IMR-90 (cell line): ENCODE measurements around the gene TTC16. TPM values are rescaled to one million over a fixed set of nuclear protein-coding genes. Genes with fewer than 3 reads are reported as not detected.
A peak's percentile ranks its signal among the peaks of the same experiment; 100 is the strongest.

Experiments used
- ATAC-seq: fragments of 200-7000 bp; cut with Tn5 transposase; 2 replicates; pipeline ENCODE4 v1.9.1; 2020; ENCODE audit warnings: low read depth, mild to moderate bottlenecking, moderate library complexity
- BruUV-seq: library from RNA; stranded (reverse); fragments of 400-500 nt; replicated peaks from 2 replicates; lab custom pipeline; 2021; lab: Mats Ljungman, UMichigan
- CTCF ChIA-PET: fragments of 300-600 bp; formaldehyde crosslinking; extraction: SDS; loops from one replicate; lab custom pipeline; 2021; ENCODE audit warnings: antibody characterized with exemption; lab: Yijun Ruan, JAX
- POLR2A ChIA-PET: fragments of 300-600 bp; sonication (Branson Sonifier 250); formaldehyde crosslinking; loops from one replicate; lab custom pipeline; 2022; ENCODE audit warnings: antibody characterized with exemption; ENCODE audit not compliant: unreplicated experiment; lab: Charles Lee
- DNase-seq: peaks from one replicate; pipeline ENCODE4 v3.0.0; 2013
- H2AFZ ChIP-seq: replicated peaks from 2 replicates; pipeline ENCODE3; 2013; ENCODE audit warnings: low read length, mild to moderate bottlenecking; ENCODE audit not compliant: poor library complexity
- H2AK5ac ChIP-seq: 2 replicates; pipeline ENCODE4 v1.6.1; 2013; ENCODE audit warnings: low read depth, low read length, inconsistent platforms
- H2AK9ac ChIP-seq: replicated peaks from 2 replicates; pipeline ENCODE3; 2013; ENCODE audit warnings: mild to moderate bottlenecking, low read depth, low read length, moderate library complexity; ENCODE audit not compliant: poor library complexity
- H2BK120ac ChIP-seq: 2 replicates; pipeline ENCODE4 v1.6.1; 2013; ENCODE audit warnings: low read depth, low read length, inconsistent platforms
- H2BK15ac ChIP-seq: 3 replicates; pipeline ENCODE4 v1.6.1; 2013; ENCODE audit warnings: low read depth, low read length, inconsistent platforms
- H2BK20ac ChIP-seq: 2 replicates; pipeline ENCODE4 v1.6.1; 2013; ENCODE audit warnings: low read depth, mild to moderate bottlenecking, inconsistent platforms, low read length, moderate library complexity
- H2BK5ac ChIP-seq: 2 replicates; pipeline ENCODE4 v1.6.1; 2013; ENCODE audit warnings: mild to moderate bottlenecking, low read depth, low read length, inconsistent platforms; ENCODE audit not compliant: poor library complexity, severe bottlenecking
- H3K14ac ChIP-seq: replicated peaks from 2 replicates; pipeline ENCODE4 v1.6.1; 2013; ENCODE audit warnings: low read depth, low read length, inconsistent platforms
- H3K18ac ChIP-seq: 2 replicates; pipeline ENCODE4 v1.6.1; 2013; ENCODE audit warnings: low read depth, low read length, control low read depth
- H3K23ac ChIP-seq: 2 replicates; pipeline ENCODE4 v1.6.1; 2013; ENCODE audit warnings: low read depth, low read length, inconsistent platforms
- H3K27ac ChIP-seq: 2 replicates; pipeline ENCODE4 v1.5.1; 2013; ENCODE audit warnings: mild to moderate bottlenecking, control low read depth, low read length; ENCODE audit not compliant: insufficient read depth
- H3K27me3 ChIP-seq: 2 replicates; pipeline ENCODE4 v1.6.1; 2013; ENCODE audit warnings: low read length; ENCODE audit not compliant: control insufficient read depth, insufficient read depth
- H3K36me3 ChIP-seq: 2 replicates; pipeline ENCODE4 v1.6.1; 2013; ENCODE audit warnings: low read length, mixed read lengths; ENCODE audit not compliant: control insufficient read depth, insufficient read depth
- H3K4ac ChIP-seq: 2 replicates; pipeline ENCODE4 v1.6.1; 2013; ENCODE audit warnings: low read depth, low read length, inconsistent platforms
- H3K4me1 ChIP-seq: 2 replicates; pipeline ENCODE4 v1.6.1; 2013; ENCODE audit warnings: low read length, mixed read lengths; ENCODE audit not compliant: control insufficient read depth, insufficient read depth
- H3K4me2 ChIP-seq: 2 replicates; pipeline ENCODE4 v1.6.1; 2013; ENCODE audit warnings: low read depth, mild to moderate bottlenecking, control low read depth, low read length, moderate library complexity
- H3K4me3 ChIP-seq: 2 replicates; pipeline ENCODE4 v1.5.1; 2013; ENCODE audit warnings: low read depth, mild to moderate bottlenecking, control low read depth, low read length, moderate library complexity; ENCODE audit not compliant: insufficient read depth
- H3K56ac ChIP-seq: 2 replicates; pipeline ENCODE4 v1.6.1; 2013; ENCODE audit warnings: low read length, inconsistent platforms; ENCODE audit not compliant: insufficient read depth; ENCODE audit errors: extremely low read depth
- H3K79me1 ChIP-seq, 2 experiments: 2 replicates each; pipeline ENCODE4 v1.6.1; 2013; ENCODE audit warnings: low read length in 2 of 2, inconsistent platforms in 1 of 2, low read depth in 1 of 2
- H3K9ac ChIP-seq: 2 replicates; pipeline ENCODE4 v1.6.1; 2013; ENCODE audit warnings: low read depth, low read length, control low read depth
- H3K9me1 ChIP-seq: 2 replicates; pipeline ENCODE4 v1.6.1; 2013; ENCODE audit warnings: low read length, inconsistent platforms; ENCODE audit not compliant: insufficient read depth
- H3K9me3 ChIP-seq: 2 replicates; pipeline ENCODE4 v1.6.1; 2013; ENCODE audit warnings: low read length; ENCODE audit not compliant: control insufficient read depth, insufficient read depth
- H4K20me1 ChIP-seq: 2 replicates; pipeline ENCODE4 v1.6.1; 2013; ENCODE audit warnings: low read length, inconsistent platforms; ENCODE audit not compliant: insufficient read depth
- H4K5ac ChIP-seq: 2 replicates; pipeline ENCODE4 v1.6.1; 2013; ENCODE audit warnings: mild to moderate bottlenecking, low read depth, low read length, control low read depth
- H4K8ac ChIP-seq, 2 experiments: 2 replicates each; pipeline ENCODE4 v1.6.1; 2013; ENCODE audit warnings: low read depth in 2 of 2, low read length in 2 of 2, control low read depth in 1 of 2, inconsistent platforms in 1 of 2
- H4K91ac ChIP-seq: 2 replicates; pipeline ENCODE4 v1.6.1; 2013; ENCODE audit warnings: low read depth, low read length, inconsistent platforms; ENCODE audit not compliant: insufficient read depth
- BHLHE40 ChIP-seq: fragments of 150-350 bp; IDR thresholded peaks from 2 replicates; pipeline ENCODE4 v1.6.1; 2016; ENCODE audit warnings: mild to moderate bottlenecking, low read depth, low read length
- CEBPB ChIP-seq: IDR thresholded peaks from 2 replicates; pipeline ENCODE4 v1.6.1; 2012; ENCODE audit warnings: low read depth, low read length, improper control_type of control experiment
- CHD1 ChIP-seq: IDR thresholded peaks from 2 replicates; pipeline ENCODE4 v1.6.1; 2012; ENCODE audit warnings: low read depth, low read length, improper control_type of control experiment
- FOS ChIP-seq: fragments of 150-350 bp; IDR thresholded peaks from 2 replicates; pipeline ENCODE4 v1.6.1; 2016; ENCODE audit warnings: low read depth, low read length
- MAFK ChIP-seq: IDR thresholded peaks from 2 replicates; pipeline ENCODE4 v1.6.1; 2012; ENCODE audit warnings: low read depth, low read length, improper control_type of control experiment
- MAZ ChIP-seq: IDR thresholded peaks from 2 replicates; pipeline ENCODE4 v1.6.1; 2012; ENCODE audit warnings: low read depth, mild to moderate bottlenecking, low read length, improper control_type of control experiment, moderate library complexity, borderline replicate concordance
- MXI1 ChIP-seq: IDR thresholded peaks from 2 replicates; pipeline ENCODE4 v1.6.1; 2012; ENCODE audit warnings: low read depth, mild to moderate bottlenecking, low read length, moderate library complexity, borderline replicate concordance
- NFE2L2 ChIP-seq: fragments of 150-350 bp; IDR thresholded peaks from 2 replicates; pipeline ENCODE4 v1.6.1; 2016; ENCODE audit warnings: low read depth, mild to moderate bottlenecking, low read length
- POLR2A ChIP-seq: IDR thresholded peaks from 2 replicates; pipeline ENCODE4 v1.6.1; 2012; ENCODE audit warnings: mild to moderate bottlenecking, low read depth, low read length
- RAD21 ChIP-seq: IDR thresholded peaks from 2 replicates; pipeline ENCODE4 v1.6.1; 2012; ENCODE audit warnings: low read length, improper control_type of control experiment
- RCOR1 ChIP-seq: IDR thresholded peaks from 2 replicates; pipeline ENCODE4 v1.6.1; 2012; ENCODE audit warnings: mild to moderate bottlenecking, low read length, improper control_type of control experiment; ENCODE audit not compliant: insufficient replicate concordance
- RFX5 ChIP-seq: IDR thresholded peaks from 2 replicates; pipeline ENCODE4 v1.8.0; 2012; ENCODE audit warnings: low read depth, mild to moderate bottlenecking, low read length, moderate library complexity
- SMC3 ChIP-seq: fragments of 150-350 bp; IDR thresholded peaks from 2 replicates; pipeline ENCODE4 v1.6.1; 2016; ENCODE audit warnings: low read depth, mild to moderate bottlenecking, antibody characterized with exemption, low read length, moderate library complexity
- whole genome bisulfite sequencing, 2 experiments: methylation state at CpG; one replicate each; pipeline versions ENCODE4 v1.1.5 to v1.1.7; 2013; ENCODE audit warnings: missing lambda C conversion rate in 2 of 2; ENCODE audit not compliant: insufficient read length in 1 of 2; ENCODE audit errors: extremely low coverage in 2 of 2; 5-methylcytosine and 5-hydroxymethylcytosine counted together
- dilution Hi-C: fragments of 300-500 bp; cut with HindIII; formaldehyde crosslinking; loops from one replicate; pipeline ENCODE4 v1.14.3; 2018; ENCODE audit warnings: low sequenced_read_pairs; ENCODE audit not compliant: unreplicated experiment
- in situ Hi-C: fragments of 300-500 bp; cut with MboI; formaldehyde crosslinking; loops from 3 replicates; pipeline ENCODE4 v1.14.3; 2019; ENCODE audit warnings: low sequenced_read_pairs, inconsistent platforms, mixed read lengths
- intact Hi-C: fragments of 100-400 bp; cut with micrococcal nuclease; formaldehyde crosslinking; loops from 2 replicates; pipeline ENCODE4 v1.10.0; 2022
- polyA plus RNA-seq, 3 experiments: library from polyadenylated mRNA; depleted of rRNA; stranded (reverse); fragments of >200 nt; gene quantifications; 2 replicates each; pipeline ENCODE4 v1.2.3, GENCODE V29; 2012; ENCODE audit warnings: low replicate concordance in 1 of 3
- total RNA-seq: library from RNA; depleted of rRNA; stranded (reverse); fragments of >200 nt; gene quantifications from 2 replicates; pipeline ENCODE4 v1.2.3, GENCODE V29; 2012
- TF ChIP-seq, protein P1 (sequence below): fragments of 150-350 bp; IDR thresholded peaks from 2 replicates; pipeline ENCODE4 v1.6.1; 2017; ENCODE audit warnings: mild to moderate bottlenecking, antibody characterized with exemption, low read length, low read depth
- TF ChIP-seq, protein P2 (sequence below): fragments of 150-350 bp; IDR thresholded peaks from 2 replicates; pipeline ENCODE4 v1.6.1; 2016; ENCODE audit warnings: low read depth, mild to moderate bottlenecking, low read length, moderate library complexity, borderline replicate concordance
- TF ChIP-seq, protein P3 (sequence below): conservative IDR thresholded peaks from 2 replicates; pipeline ENCODE4 v1.5.1; 2012; ENCODE audit warnings: mild to moderate bottlenecking, low read depth, low read length, improper control_type of control experiment

The TTC16 gene
- total and polyA plus RNA-seq, 2 of the 4 experiments (the other 2 are of a cell fraction): 0.02 TPM; not detected in 1

DNA sequence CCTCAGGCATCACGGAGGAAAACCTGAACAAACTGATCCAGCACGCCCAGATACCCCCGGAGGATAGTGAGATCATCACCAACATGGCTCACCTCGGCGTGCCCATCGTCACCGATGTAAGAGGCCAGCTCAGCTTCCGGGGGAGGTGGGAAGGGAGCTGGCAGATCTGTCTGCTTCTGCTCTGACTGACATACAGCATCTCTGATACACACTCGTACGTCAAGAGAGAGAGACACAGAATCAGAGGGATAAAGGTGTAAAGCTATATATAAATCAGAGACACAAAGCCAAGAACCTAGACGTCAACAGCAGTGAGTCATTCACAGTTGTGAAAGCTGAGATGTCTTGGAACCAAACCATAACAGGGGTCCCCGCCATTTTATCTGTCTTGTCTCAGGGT is 39.2 kb upstream of the TTC16 start:
- DNase-seq (peak; percentile 14), ATAC-seq (no peak)
- Histone ChIP-seq H3K36me3 (peaks cover 60% of the 10 kb centered on the region), H3K9ac (no peak overlapping the region), H3K79me1 (no peaks in the 10 kb centered on the region), H3K27ac (no peak overlapping the region), H3K14ac (no peak overlapping the region), H3K4me1 (no peaks in the 10 kb centered on the region), H2BK120ac (no peak overlapping the region), H3K9me1 (peaks cover 3% of the 10 kb centered on the region; the same call in 1 of the 2 replicates), H2AK5ac (no peak overlapping the region), H2AFZ (no peak overlapping the region), H4K20me1 (no peaks in the 10 kb centered on the region), H3K4me3 (no peak overlapping the region), H3K27me3 (no peaks in the 10 kb centered on the region), H4K5ac (no peak overlapping the region), H2BK15ac (no peak overlapping the region), H4K91ac (no peak overlapping the region), H3K4ac (no peak overlapping the region), H2BK5ac (no peak overlapping the region), H3K9me3 (no peaks in the 10 kb centered on the region), H3K18ac (no peak overlapping the region), H3K4me2 (no peak overlapping the region), H2AK9ac (peak overlapping the region; percentile 10), H3K56ac (no peak overlapping the region), H3K23ac (no peak overlapping the region), H2BK20ac (no peak overlapping the region), H4K8ac (no peak overlapping the region)
- POLR2A ChIA-PET: no interaction called here
- 20% methylated on average over 1 of the region's 12 CpGs; no CpG with 5 or more reads in 1 of the 2 experiments for WGBS, 2 experiments
- no peak for TF ChIP-seq FOS
- TF ChIP-seq BHLHE40: no peak
- no peak for TF ChIP-seq RAD21
- TF ChIP-seq, protein P1, sequence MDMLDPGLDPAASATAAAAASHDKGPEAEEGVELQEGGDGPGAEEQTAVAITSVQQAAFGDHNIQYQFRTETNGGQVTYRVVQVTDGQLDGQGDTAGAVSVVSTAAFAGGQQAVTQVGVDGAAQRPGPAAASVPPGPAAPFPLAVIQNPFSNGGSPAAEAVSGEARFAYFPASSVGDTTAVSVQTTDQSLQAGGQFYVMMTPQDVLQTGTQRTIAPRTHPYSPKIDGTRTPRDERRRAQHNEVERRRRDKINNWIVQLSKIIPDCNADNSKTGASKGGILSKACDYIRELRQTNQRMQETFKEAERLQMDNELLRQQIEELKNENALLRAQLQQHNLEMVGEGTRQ: no peak
- TF ChIP-seq NFE2L2: no peak
- no peak for TF ChIP-seq RFX5
- TF ChIP-seq CEBPB: no peak
- TF ChIP-seq SMC3: no peak
- no peak for TF ChIP-seq POLR2A
- TF ChIP-seq MXI1: no peak
- TF ChIP-seq, protein P2, sequence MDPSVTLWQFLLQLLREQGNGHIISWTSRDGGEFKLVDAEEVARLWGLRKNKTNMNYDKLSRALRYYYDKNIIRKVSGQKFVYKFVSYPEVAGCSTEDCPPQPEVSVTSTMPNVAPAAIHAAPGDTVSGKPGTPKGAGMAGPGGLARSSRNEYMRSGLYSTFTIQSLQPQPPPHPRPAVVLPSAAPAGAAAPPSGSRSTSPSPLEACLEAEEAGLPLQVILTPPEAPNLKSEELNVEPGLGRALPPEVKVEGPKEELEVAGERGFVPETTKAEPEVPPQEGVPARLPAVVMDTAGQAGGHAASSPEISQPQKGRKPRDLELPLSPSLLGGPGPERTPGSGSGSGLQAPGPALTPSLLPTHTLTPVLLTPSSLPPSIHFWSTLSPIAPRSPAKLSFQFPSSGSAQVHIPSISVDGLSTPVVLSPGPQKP: no peak
- no peak for TF ChIP-seq RCOR1
- TF ChIP-seq, protein P3, sequence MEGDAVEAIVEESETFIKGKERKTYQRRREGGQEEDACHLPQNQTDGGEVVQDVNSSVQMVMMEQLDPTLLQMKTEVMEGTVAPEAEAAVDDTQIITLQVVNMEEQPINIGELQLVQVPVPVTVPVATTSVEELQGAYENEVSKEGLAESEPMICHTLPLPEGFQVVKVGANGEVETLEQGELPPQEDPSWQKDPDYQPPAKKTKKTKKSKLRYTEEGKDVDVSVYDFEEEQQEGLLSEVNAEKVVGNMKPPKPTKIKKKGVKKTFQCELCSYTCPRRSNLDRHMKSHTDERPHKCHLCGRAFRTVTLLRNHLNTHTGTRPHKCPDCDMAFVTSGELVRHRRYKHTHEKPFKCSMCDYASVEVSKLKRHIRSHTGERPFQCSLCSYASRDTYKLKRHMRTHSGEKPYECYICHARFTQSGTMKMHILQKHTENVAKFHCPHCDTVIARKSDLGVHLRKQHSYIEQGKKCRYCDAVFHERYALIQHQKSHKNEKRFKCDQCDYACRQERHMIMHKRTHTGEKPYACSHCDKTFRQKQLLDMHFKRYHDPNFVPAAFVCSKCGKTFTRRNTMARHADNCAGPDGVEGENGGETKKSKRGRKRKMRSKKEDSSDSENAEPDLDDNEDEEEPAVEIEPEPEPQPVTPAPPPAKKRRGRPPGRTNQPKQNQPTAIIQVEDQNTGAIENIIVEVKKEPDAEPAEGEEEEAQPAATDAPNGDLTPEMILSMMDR: no peak
- no peak for TF ChIP-seq MAFK
- no peak for TF ChIP-seq CHD1
- no peak for TF ChIP-seq MAZ
- intact Hi-C loops (no loop called here), dilution Hi-C loops (no loop called here), in situ Hi-C loops (no loop called here)
- no TSS peak for BruUV-seq
- CTCF ChIA-PET: interaction anchor here (0.7 kb wide), 1 partner anchor 9 kb away, joined by 3 read pairs; no protein-coding TSS in a partner anchor
